Measurements from ENCODE around the gene HMX3.

- TF ChIP-seq POLR2A (IDR thresholded peaks at IDR 0.05) (no peak), EP300 (IDR thresholded peaks at IDR 0.05) (no peak)
Measured at GRCh38 chr10:123119081-123119480, 16.7 kb upstream of the HMX3 start.

All from tibial nerve (tissue), 3 donors.